Stomach (tissue), 9 donors: ENCODE results near the gene OVCH1. TPM values are rescaled to one million over a fixed set of nuclear protein-coding genes. Genes with fewer than 3 reads are reported as not detected.

Experiments used
- DNase-seq, 2 donors: peaks; one replicate each; pipeline versions ENCODE4 v3.0.0 to v3.0.0-alpha.2; 2013 to 2019
- H3K27ac ChIP-seq, 5 donors: fragments of 200-600 bp in 4 of 5; sonication (generic) in 4 of 5; one replicate each; pipeline ENCODE4 v1.5.1; 2013 to 2019; ENCODE audit warnings: mild to moderate bottlenecking in 1 of 5, moderate library complexity in 1 of 5
- H3K27me3 ChIP-seq, 3 donors: fragments of 200-600 bp; sonication (generic); one replicate each; pipeline ENCODE4 v1.5.1; 2017 to 2019; ENCODE audit warnings: mixed run types in 1 of 3
- H3K36me3 ChIP-seq, 4 donors: fragments of 200-600 bp; sonication (generic); 1 replicate in 3 of 4; 2 replicates in 1 of 4; pipeline ENCODE4 v1.5.1; 2016 to 2019
- H3K4me1 ChIP-seq, 4 donors: fragments of 200-600 bp; sonication (generic); one replicate each; pipeline ENCODE4 v1.5.1; 2016 to 2019
- H3K4me3 ChIP-seq, 4 donors: fragments of 200-600 bp; sonication (generic) in 3 of 4; one replicate each; pipeline ENCODE4 v1.5.1; 2016 to 2019; ENCODE audit warnings: mild to moderate bottlenecking in 1 of 4
- H3K9me3 ChIP-seq, 4 donors: fragments of 200-600 bp; sonication (generic); one replicate each; pipeline ENCODE4 v1.5.1; 2016 to 2019
- EP300 ChIP-seq: sonication (generic); formaldehyde crosslinking; IDR thresholded peaks from one replicate; pipeline ENCODE4 v1.6.1; 2017; ENCODE audit warnings: antibody characterized with exemption
- POLR2A ChIP-seq, 4 donors: fragments of 450-650 bp; IDR thresholded peaks; one replicate each; pipeline ENCODE4 v1.6.1; 2016; ENCODE audit warnings: antibody characterized with exemption in 4 of 4, control low read depth in 2 of 4, mild to moderate bottlenecking in 1 of 4, moderate library complexity in 1 of 4
- POLR2AphosphoS5 ChIP-seq, 3 donors: sonication (generic); formaldehyde crosslinking; IDR thresholded peaks; one replicate each; pipeline ENCODE4 v1.6.1; 2016; ENCODE audit warnings: antibody characterized with exemption in 3 of 3
- WGBS, 5 donors: extraction: QIAGEN DNeasy Blood & Tissue Kit in 3 of 5; methylation state at CpG; one replicate each; pipeline versions ENCODE4 v1.1.5 to v1.1.7; 2013 to 2018; 5-methylcytosine and 5-hydroxymethylcytosine counted together
- intact Hi-C: fragments of 100-400 bp; cut with DNase I; formaldehyde crosslinking; loops from one replicate; pipeline ENCODE4 v1.15.1; 2023; ENCODE audit warnings: low total_unique reads
- polyA plus RNA-seq, 3 donors: library from polyadenylated mRNA; stranded (reverse); fragments of 200-250 nt; gene quantifications; one replicate each; pipeline ENCODE4 v1.2.3, GENCODE V29; 2013
- total RNA-seq, 5 donors: library from RNA; depleted of rRNA; stranded (reverse); fragments of >200 nt; gene quantifications; one replicate each; pipeline versions ENCODE4 v1.1.0 to v1.2.3, GENCODE V29; 2014 to 2016
- TF ChIP-seq, protein P1 (sequence below), 7 experiments: fragments of 450-650 bp in 4 of 7; fragments of 200-600 bp in 3 of 7; sonication (generic) in 3 of 7; IDR thresholded peaks; one replicate each; pipeline ENCODE4 v1.5.1; 2016 to 2019; ENCODE audit warnings: antibody characterized with exemption in 7 of 7, control low read depth in 2 of 7, mild to moderate bottlenecking in 1 of 7
- donor health status: healthy with polysubstance abuse.
- donor health status: Bipolar disorder and iron deficiency.
- donor health status: healthy.

OVCH1 gene
- total and polyA plus RNA-seq, 8 donors, result 0.18 TPM; not detected in 6

DNA sequence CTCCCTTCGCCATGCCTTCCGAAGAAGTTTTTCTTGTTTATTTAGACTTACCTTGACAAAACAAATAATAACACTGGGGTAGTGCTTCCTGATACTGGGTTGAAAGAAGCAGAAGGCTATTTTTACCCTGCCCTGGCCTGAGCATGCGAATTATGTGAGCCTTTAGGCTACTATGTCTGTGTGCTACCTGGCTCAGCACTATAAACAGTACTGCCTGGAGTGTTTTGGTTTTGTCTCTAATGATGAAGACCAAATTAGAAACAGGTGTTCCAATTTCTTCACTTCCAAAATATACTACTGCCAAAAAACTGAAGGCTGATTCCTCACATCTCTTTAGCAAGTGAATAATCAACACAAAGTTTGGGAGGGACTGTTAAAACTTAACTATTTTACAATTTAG, 7.6 kb upstream of the OVCH1 start:
- intact Hi-C loops, result no loop called here
- DNase-seq, result no peak
- Histone ChIP-seq H3K27me3 (no peaks in the 10 kb centered on the region), H3K4me3 (no peak overlapping the region), H3K9me3 (no peaks in the 10 kb centered on the region), H3K27ac (no peak overlapping the region), H3K36me3 (peaks cover 0 to 28% (median 8%) of the 10 kb centered on the region in 4 donors), H3K4me1 (no peaks in the 10 kb centered on the region)
- TF ChIP-seq POLR2A (IDR thresholded peaks at IDR 0.05) (no peak), EP300 (no peak), POLR2AphosphoS5 (IDR thresholded peaks at IDR 0.05) (no peak)
- TF ChIP-seq, protein P1, sequence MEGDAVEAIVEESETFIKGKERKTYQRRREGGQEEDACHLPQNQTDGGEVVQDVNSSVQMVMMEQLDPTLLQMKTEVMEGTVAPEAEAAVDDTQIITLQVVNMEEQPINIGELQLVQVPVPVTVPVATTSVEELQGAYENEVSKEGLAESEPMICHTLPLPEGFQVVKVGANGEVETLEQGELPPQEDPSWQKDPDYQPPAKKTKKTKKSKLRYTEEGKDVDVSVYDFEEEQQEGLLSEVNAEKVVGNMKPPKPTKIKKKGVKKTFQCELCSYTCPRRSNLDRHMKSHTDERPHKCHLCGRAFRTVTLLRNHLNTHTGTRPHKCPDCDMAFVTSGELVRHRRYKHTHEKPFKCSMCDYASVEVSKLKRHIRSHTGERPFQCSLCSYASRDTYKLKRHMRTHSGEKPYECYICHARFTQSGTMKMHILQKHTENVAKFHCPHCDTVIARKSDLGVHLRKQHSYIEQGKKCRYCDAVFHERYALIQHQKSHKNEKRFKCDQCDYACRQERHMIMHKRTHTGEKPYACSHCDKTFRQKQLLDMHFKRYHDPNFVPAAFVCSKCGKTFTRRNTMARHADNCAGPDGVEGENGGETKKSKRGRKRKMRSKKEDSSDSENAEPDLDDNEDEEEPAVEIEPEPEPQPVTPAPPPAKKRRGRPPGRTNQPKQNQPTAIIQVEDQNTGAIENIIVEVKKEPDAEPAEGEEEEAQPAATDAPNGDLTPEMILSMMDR (IDR thresholded peaks at IDR 0.05), result no peak
- WGBS, 5 donors, result 76 to 89% (median 89%) methylated on average over 3 of the region's 3 CpGs

DNA sequence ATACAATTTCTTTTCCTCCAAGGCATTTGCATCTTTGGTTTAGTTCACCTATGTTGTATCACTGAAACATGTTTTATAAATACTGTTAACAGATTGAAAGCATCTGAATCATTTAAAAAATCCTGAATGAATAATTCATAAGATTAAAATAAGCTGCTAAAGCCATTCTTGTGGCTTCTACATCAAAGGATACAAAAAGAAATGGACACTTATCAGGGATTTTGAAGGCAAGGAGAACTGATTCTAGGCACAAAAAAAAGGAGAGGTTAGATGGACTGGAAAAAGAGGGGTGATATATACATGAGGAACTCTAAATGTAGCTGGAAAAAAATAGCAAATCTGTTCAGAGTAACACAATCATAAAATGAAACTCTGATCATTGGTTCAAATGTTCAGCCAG, 5.8 kb upstream of the OVCH1 start:
- Histone ChIP-seq H3K9me3 (no peaks in the 10 kb centered on the region), H3K27ac (no peak overlapping the region), H3K36me3 (peaks cover 0 to 28% (median 8%) of the 10 kb centered on the region in 4 donors), H3K4me1 (no peaks in the 10 kb centered on the region), H3K4me3 (no peak overlapping the region), H3K27me3 (no peaks in the 10 kb centered on the region)
- intact Hi-C loops, result no loop called here
- TF ChIP-seq EP300 (no peak), POLR2AphosphoS5 (IDR thresholded peaks at IDR 0.05) (no peak), POLR2A (IDR thresholded peaks at IDR 0.05) (no peak)
- TF ChIP-seq, protein P1 (IDR thresholded peaks at IDR 0.05), result no peak
- no peak for DNase-seq

DNA sequence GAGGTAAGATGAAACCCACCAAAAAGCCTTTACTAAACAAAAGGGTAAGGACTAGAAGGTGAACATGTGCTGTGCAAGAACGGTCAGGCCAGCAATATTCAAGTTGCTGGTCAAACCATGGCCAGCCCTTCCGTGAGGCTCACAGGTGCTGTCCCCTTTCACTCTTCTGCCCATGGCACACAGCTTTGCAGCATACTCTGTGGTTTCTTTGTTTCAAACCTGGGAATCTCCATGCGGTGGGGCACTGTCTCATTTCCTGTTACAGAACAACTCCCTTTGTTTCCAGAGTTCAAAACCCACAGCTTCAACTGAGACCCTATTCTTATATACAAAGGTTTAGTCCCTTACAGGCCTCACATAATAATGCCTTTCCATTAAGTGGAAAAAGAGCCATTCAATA, 1.7 kb upstream of the OVCH1 start:
- H3K36me3 ChIP-seq, result peaks cover 0 to 9% (median 4%) of the 10 kb centered on the region in 4 donors
- 79 to 94% (median 86%) methylated on average over 3 of the region's 3 CpGs for WGBS, 5 donors
- DNase-seq, result no peak
- H3K27ac ChIP-seq, result no peak overlapping the region
- H3K4me1 ChIP-seq, result no peaks in the 10 kb centered on the region
- no peaks in the 10 kb centered on the region for H3K27me3 ChIP-seq
- no peaks in the 10 kb centered on the region for H3K9me3 ChIP-seq
- intact Hi-C loops, result no loop called here
- no peak overlapping the region for H3K4me3 ChIP-seq
- TF ChIP-seq EP300, result no peak
- TF ChIP-seq, protein P1 (IDR thresholded peaks at IDR 0.05), result no peak
- TF ChIP-seq POLR2AphosphoS5 (IDR thresholded peaks at IDR 0.05), result no peak
- no peak for TF ChIP-seq POLR2A (IDR thresholded peaks at IDR 0.05)

DNA sequence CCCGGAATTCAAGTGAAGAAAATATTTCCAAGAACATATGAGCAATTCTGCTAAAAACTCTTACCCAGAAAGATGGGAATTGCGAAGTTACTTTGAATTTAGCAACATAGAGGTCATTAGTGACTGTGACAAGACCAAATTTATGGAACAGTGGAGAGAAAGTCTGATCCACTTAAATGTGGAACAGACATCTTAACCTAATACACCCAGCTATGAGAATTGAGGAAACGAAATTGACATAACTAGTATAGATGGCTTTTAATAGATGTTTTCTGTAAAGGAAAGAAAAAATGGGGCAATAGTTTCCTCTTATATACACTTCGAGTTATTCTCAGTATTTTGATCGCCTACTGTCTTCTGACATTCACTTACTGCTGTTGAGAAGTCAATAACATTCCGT, 4.6 kb downstream of the OVCH1 start:
- TF ChIP-seq EP300 (no peak), POLR2AphosphoS5 (IDR thresholded peaks at IDR 0.05) (no peak), POLR2A (IDR thresholded peaks at IDR 0.05) (no peak)
- TF ChIP-seq, protein P1 (IDR thresholded peaks at IDR 0.05), result no peak
- Histone ChIP-seq H3K4me1 (no peaks in the 10 kb centered on the region), H3K36me3 (no peaks in the 10 kb centered on the region), H3K9me3 (no peaks in the 10 kb centered on the region), H3K27ac (no peak overlapping the region), H3K27me3 (no peaks in the 10 kb centered on the region), H3K4me3 (no peak overlapping the region)
- DNase-seq, result no peak
- WGBS, 5 donors, result 82 to 91% (median 87%) methylated on average over 6 of the region's 6 CpGs
- intact Hi-C loops, result no loop called here
